ENCODE data around the gene PPP3CA.

PPP3CA gene

GRCh38 chr4:101127176-101127790 is 220.0 kb downstream of the PPP3CA start:
- Histone ChIP-seq H3K36me3 (ENCODE audit: control insufficient read depth, insufficient read depth, low read length) (no peaks in the 10 kb centered on the region), H3K4me1 (peaks cover 3% of the 10 kb centered on the region), H3K4me2 (ENCODE audit: low read length) (no peak overlapping the region), H3K4me3 (ENCODE audit: low read depth, low read length) (no peak overlapping the region), H3K79me2 (no peaks in the 10 kb centered on the region), H3K9ac (no peak overlapping the region), H2AFZ (no peak overlapping the region), H3K9me3 (ENCODE audit: control insufficient read depth, low read length) (no peaks in the 10 kb centered on the region), H3K27me3 (ENCODE audit: control insufficient read depth, insufficient read depth, low read length) (no peaks in the 10 kb centered on the region), H3K27ac (no peak overlapping the region)
- no peak for TF ChIP-seq CTCF (IDR thresholded peaks at IDR 0.05)

GRCh38 chr4:101126059-101126458 is 221.3 kb downstream of the PPP3CA start:
- H3K27me3 ChIP-seq (ENCODE audit: control insufficient read depth, insufficient read depth, low read length), result no peaks in the 10 kb centered on the region
- no peaks in the 10 kb centered on the region for H3K79me2 ChIP-seq
- no peak overlapping the region for H3K4me3 ChIP-seq (ENCODE audit: low read depth, low read length)
- H3K27ac ChIP-seq, result no peak overlapping the region
- no peak overlapping the region for H3K9ac ChIP-seq
- no peak overlapping the region for H3K4me2 ChIP-seq (ENCODE audit: low read length)
- H2AFZ ChIP-seq, result no peak overlapping the region
- H3K4me1 ChIP-seq, result peaks cover 3% of the 10 kb centered on the region
- no peak for TF ChIP-seq CTCF (IDR thresholded peaks at IDR 0.05)
- no peaks in the 10 kb centered on the region for H3K9me3 ChIP-seq (ENCODE audit: control insufficient read depth, low read length)
- no peaks in the 10 kb centered on the region for H3K36me3 ChIP-seq (ENCODE audit: control insufficient read depth, insufficient read depth, low read length)

- H3K4me3 ChIP-seq (ENCODE audit: low read depth, low read length), result no peak overlapping the region
- no peak overlapping the region for H2AFZ ChIP-seq
- no peaks in the 10 kb centered on the region for H3K36me3 ChIP-seq (ENCODE audit: control insufficient read depth, insufficient read depth, low read length)
- H3K27me3 ChIP-seq (ENCODE audit: control insufficient read depth, insufficient read depth, low read length), result no peaks in the 10 kb centered on the region
- no peaks in the 10 kb centered on the region for H3K79me2 ChIP-seq
- no peak for TF ChIP-seq CTCF (IDR thresholded peaks at IDR 0.05)
- H3K4me1 ChIP-seq, result peaks cover 3% of the 10 kb centered on the region
- no peak overlapping the region for H3K27ac ChIP-seq
- no peak overlapping the region for H3K9ac ChIP-seq
- no peaks in the 10 kb centered on the region for H3K9me3 ChIP-seq (ENCODE audit: control insufficient read depth, low read length)
- H3K4me2 ChIP-seq (ENCODE audit: low read length), result no peak overlapping the region
Measured at GRCh38 chr4:101125045-101125942, 222.0 kb downstream of the PPP3CA start.

GRCh38 chr4:101123231-101123630 is 224.1 kb downstream of the PPP3CA start:
- Histone ChIP-seq H3K9ac (no peak overlapping the region), H3K36me3 (ENCODE audit: control insufficient read depth, insufficient read depth, low read length) (peaks cover 2% of the 10 kb centered on the region), H3K4me3 (ENCODE audit: low read depth, low read length) (no peak overlapping the region), H3K4me2 (ENCODE audit: low read length) (no peak overlapping the region), H3K27me3 (ENCODE audit: control insufficient read depth, insufficient read depth, low read length) (no peaks in the 10 kb centered on the region), H3K79me2 (no peaks in the 10 kb centered on the region), H3K4me1 (peaks cover 3% of the 10 kb centered on the region), H3K9me3 (ENCODE audit: control insufficient read depth, low read length) (no peaks in the 10 kb centered on the region), H3K27ac (no peak overlapping the region), H2AFZ (no peak overlapping the region)
- TF ChIP-seq CTCF (IDR thresholded peaks at IDR 0.05), result no peak
